ENCODE data around the gene WWOX. TPM values are rescaled to one million over a fixed set of nuclear protein-coding genes. Genes with fewer than 3 reads are reported as not detected.

Gene WWOX
- total RNA-seq, 2 donors from 2014 or later, result 30.0 to 35.4 TPM

DNA sequence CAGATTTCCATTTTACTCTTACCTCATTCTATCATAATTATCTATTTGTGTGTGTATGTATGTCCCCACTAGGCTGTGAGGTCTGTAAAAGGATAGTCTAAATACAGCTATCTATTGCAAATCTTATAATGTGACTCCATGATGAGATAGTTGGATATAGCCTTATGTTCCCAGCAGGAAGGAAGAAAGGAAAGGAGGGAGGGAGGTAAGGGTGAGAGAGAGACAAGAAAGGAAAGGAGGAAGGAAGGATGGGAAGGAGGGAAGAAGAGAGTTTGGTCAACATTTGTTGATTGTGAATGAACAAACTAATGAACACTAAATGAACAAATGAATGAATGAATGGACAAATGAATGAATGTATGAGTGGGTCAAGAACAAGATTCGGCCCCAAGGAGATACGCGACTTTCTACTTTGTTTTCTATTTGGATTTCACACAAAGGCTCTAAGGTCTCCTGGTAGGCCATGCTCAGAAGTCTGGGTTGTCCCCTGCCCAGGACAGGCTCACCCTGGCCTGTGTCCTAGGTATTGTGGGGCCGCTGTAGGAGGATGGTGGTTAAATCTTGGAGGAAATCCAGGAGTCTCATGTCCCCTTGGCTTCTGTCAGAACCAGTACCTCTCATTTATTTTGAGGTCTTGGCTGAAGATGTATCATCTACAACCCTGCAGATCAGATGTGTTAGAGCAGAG lies 195.2 kb downstream of the WWOX start:
- H3K9ac ChIP-seq (ENCODE audit: extremely low read depth, low read length, poor library complexity, severe bottlenecking), result no peak overlapping the region
- TF ChIP-seq, protein P1, sequence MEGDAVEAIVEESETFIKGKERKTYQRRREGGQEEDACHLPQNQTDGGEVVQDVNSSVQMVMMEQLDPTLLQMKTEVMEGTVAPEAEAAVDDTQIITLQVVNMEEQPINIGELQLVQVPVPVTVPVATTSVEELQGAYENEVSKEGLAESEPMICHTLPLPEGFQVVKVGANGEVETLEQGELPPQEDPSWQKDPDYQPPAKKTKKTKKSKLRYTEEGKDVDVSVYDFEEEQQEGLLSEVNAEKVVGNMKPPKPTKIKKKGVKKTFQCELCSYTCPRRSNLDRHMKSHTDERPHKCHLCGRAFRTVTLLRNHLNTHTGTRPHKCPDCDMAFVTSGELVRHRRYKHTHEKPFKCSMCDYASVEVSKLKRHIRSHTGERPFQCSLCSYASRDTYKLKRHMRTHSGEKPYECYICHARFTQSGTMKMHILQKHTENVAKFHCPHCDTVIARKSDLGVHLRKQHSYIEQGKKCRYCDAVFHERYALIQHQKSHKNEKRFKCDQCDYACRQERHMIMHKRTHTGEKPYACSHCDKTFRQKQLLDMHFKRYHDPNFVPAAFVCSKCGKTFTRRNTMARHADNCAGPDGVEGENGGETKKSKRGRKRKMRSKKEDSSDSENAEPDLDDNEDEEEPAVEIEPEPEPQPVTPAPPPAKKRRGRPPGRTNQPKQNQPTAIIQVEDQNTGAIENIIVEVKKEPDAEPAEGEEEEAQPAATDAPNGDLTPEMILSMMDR (conservative IDR thresholded peaks at IDR 0.05), result no peak
- no peak overlapping the region for H3K27ac ChIP-seq (ENCODE audit: low read depth, low read length)
- WGBS, 2 experiments (ENCODE audit: insufficient coverage in 1 of 2, insufficient read length in 1 of 2), result 92 to 97% methylated on average over 4 of the region's 4 CpGs
- peaks cover 4% of the 10 kb centered on the region for H3K4me1 ChIP-seq (ENCODE audit: control insufficient read depth, insufficient read depth, low read length)
- H3K4me3 Mint-ChIP-seq, result no peak overlapping the region
- H3K27ac Mint-ChIP-seq, result no peak overlapping the region
- H3K4me3 ChIP-seq (ENCODE audit: low read length), result no peak overlapping the region
- no peaks in the 10 kb centered on the region for H3K9me3 Mint-ChIP-seq
- H3K27me3 ChIP-seq (ENCODE audit: control insufficient read depth, insufficient read depth, low read length, poor library complexity, severe bottlenecking), result no peaks in the 10 kb centered on the region
- H3K4me1 Mint-ChIP-seq, result peaks cover 24% of the 10 kb centered on the region
- H3K27me3 Mint-ChIP-seq (ENCODE audit: insufficient read depth), result peaks cover 2% of the 10 kb centered on the region
- no peaks in the 10 kb centered on the region for H3K9me3 ChIP-seq (ENCODE audit: control insufficient read depth, low read length)
- H3K36me3 ChIP-seq (ENCODE audit: control insufficient read depth, insufficient read depth, low read length), result no peaks in the 10 kb centered on the region
- no peaks in the 10 kb centered on the region for H3K36me3 Mint-ChIP-seq (ENCODE audit: low read depth)
- no peak for DNase-seq

DNA sequence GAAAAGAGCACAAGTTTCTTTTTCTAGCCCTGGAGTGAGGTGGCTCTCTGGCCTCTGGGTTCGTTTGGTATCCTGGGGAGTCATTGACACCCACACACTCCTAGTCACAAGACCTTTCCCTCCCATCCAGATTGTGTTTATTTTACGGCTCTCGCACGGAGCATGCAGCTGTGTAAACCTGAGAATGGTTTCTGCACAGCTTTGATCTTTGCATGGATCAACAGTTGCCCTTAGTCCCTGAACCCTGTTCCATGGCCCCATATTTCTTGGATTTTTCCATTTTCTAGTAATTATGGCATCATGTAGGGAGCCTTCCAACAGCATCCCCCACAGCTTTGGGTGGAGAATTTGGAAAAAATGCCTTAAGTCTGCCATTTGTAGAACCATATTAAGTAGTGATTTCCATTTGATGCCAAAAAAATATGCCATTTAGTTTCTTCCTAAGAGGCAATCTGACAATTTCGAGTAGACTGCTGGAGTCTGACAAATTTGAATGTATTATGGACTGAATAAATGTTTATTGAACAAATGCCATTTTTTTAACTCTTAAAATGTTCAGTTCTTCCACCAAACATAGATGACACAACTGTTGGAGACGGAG lies 197.7 kb downstream of the WWOX start:
- DNase-seq, result no peak
- Mint-ChIP-seq H3K27ac (no peak overlapping the region), H3K27me3 (ENCODE audit: insufficient read depth) (peaks cover 5% of the 10 kb centered on the region), H3K4me3 (no peak overlapping the region), H3K9me3 (no peaks in the 10 kb centered on the region), H3K4me1 (peaks cover 24% of the 10 kb centered on the region), H3K36me3 (ENCODE audit: low read depth) (no peaks in the 10 kb centered on the region)
- TF ChIP-seq, protein P1 (conservative IDR thresholded peaks at IDR 0.05), result no peak
- no peak overlapping the region for H3K4me3 ChIP-seq (ENCODE audit: low read length)
- no peaks in the 10 kb centered on the region for H3K36me3 ChIP-seq (ENCODE audit: control insufficient read depth, insufficient read depth, low read length)
- H3K27me3 ChIP-seq (ENCODE audit: control insufficient read depth, insufficient read depth, low read length, poor library complexity, severe bottlenecking), result no peaks in the 10 kb centered on the region
- H3K4me1 ChIP-seq (ENCODE audit: control insufficient read depth, insufficient read depth, low read length), result peaks cover 2% of the 10 kb centered on the region
- H3K9me3 ChIP-seq (ENCODE audit: control insufficient read depth, low read length), result no peaks in the 10 kb centered on the region
- H3K27ac ChIP-seq (ENCODE audit: low read depth, low read length), result no peak overlapping the region
- 63 to 70% methylated on average over 2 to 6 of the region's 6 CpGs for WGBS, 2 experiments (ENCODE audit: insufficient coverage in 1 of 2, insufficient read length in 1 of 2)
- no peak overlapping the region for H3K9ac ChIP-seq (ENCODE audit: extremely low read depth, low read length, poor library complexity, severe bottlenecking)

DNA sequence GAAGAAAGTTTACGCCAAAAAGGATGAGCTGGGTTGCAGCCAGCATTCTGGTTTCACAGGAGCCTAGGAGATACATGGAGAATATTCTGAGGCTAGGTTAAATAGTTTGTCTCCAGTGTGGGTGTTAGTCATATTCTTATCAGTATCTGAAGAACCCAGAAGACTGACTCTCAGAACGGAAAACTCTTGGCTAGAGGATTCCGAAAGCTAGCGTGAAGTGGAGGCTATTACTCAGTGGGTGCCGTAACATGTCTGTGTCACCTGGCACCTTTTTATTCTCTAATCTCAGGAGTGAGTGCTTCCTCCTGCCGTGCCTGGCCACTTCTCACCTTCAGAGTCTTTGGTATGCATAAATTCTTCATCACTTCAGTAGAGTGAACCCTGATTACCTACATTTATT lies 199.5 kb downstream of the WWOX start:
- Mint-ChIP-seq H3K36me3 (ENCODE audit: low read depth) (no peaks in the 10 kb centered on the region), H3K27ac (no peak overlapping the region), H3K4me3 (no peak overlapping the region), H3K9me3 (no peaks in the 10 kb centered on the region), H3K27me3 (ENCODE audit: insufficient read depth) (peaks cover 5% of the 10 kb centered on the region), H3K4me1 (peaks cover 24% of the 10 kb centered on the region)
- Histone ChIP-seq H3K9me3 (ENCODE audit: control insufficient read depth, low read length) (no peaks in the 10 kb centered on the region), H3K9ac (ENCODE audit: extremely low read depth, low read length, poor library complexity, severe bottlenecking) (no peak overlapping the region), H3K4me1 (ENCODE audit: control insufficient read depth, insufficient read depth, low read length) (peaks cover 2% of the 10 kb centered on the region), H3K27ac (ENCODE audit: low read depth, low read length) (no peak overlapping the region), H3K4me3 (ENCODE audit: low read length) (no peak overlapping the region), H3K27me3 (ENCODE audit: control insufficient read depth, insufficient read depth, low read length, poor library complexity, severe bottlenecking) (no peaks in the 10 kb centered on the region), H3K36me3 (ENCODE audit: control insufficient read depth, insufficient read depth, low read length) (no peaks in the 10 kb centered on the region)
- WGBS, 2 experiments (ENCODE audit: insufficient coverage in 1 of 2, insufficient read length in 1 of 2), result 89 to 98% methylated on average over 5 to 6 of the region's 6 CpGs
- TF ChIP-seq, protein P1 (conservative IDR thresholded peaks at IDR 0.05), result no peak
- DNase-seq, result peak; percentile 57

Measured in endodermal cell (in vitro differentiated cells).